ENCODE measurements around the gene PGA5.
A peak's percentile ranks its signal among the peaks of the same experiment; 100 is the strongest.

The PGA5 gene

DNA sequence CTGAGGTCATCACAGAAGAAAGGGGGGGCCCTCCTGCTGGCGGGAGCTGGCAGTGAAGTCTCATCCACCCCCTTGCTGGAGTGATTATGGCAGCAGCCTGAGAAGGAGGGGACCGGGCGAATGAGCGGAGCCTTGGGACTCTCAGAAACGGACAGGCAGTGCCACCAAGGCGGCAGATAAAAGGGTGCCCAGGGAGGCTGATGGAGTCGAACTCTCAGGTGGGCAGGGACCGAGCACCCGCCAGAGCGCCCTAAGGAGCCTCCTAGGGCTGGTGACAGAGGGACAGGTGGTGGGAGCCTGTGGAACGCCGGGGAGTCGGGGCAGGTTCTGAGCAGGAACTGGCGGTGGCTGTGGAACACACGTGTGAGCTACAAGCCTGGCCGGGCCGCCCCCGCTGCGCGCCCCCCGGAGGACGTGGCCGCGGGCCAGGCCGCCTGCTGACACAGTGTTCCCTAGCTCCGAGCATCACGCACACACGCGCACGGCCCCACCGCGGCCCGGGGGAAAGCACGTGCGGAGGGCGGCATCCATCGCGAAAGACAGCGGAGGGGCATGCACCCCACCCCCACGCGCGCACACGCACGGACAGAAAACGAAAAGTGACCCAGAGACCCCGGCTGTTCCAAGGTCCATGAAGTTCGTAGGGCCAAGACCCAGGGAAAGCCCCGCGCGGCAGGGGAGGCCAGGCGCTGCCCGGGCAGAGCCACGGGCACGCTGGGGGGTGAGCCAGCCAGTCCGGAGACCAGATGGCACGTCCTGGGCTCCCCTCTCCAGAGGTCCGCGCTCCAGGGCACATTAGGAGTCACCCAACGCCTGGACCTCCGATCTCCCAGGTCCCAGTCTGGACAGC, 53.1 kb downstream of the PGA5 start:
- DNase-seq (ENCODE audit: low read depth in 1 of 2, low spot score in 1 of 2), result peak in 1 of 2 donors; percentile 5

DNA sequence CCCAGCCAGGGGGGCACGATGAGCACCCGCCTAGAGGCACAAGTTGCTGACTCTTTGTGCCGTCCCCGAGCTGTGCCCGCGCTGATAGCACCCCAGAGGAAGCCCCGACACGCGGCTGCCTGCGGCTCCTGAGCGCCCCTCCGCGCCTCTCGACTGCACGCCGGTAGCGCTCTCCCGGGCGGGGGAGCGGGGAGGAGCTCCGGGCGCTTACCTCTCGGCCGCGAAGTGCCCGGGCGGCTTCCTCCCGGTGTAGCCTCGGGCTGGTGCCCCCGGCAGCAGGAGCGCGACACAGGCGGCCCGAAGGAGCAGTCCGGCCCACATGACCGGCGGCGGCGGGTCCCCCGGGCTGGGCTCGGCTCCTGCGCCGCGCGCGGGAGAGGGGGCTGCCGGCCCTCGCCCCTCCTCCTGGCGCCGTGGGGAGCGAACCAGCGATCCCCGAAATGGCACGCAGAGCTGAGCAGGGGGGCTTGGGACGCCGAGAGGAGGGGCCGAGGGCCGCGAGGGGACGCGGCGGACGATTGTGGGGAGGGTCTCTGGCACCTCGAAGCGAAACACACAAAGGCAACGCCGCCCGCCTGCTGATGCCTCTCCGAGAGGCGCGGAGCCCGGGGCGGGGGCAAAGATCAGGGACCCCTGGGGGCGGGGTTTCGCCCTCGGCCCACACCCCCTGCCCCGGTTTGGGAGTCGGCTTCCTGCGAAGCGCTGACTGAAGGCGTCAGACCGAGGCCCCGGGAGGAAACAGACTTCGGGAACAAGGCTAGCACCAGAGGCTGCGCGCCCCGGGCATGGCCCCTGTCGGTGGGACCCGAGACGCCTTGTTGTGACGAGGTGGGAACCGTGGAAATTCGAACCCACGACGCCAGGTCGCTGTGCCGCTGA, 54.0 kb downstream of the PGA5 start, which contains the start of gene VWCE:
Gene VWCE (minus strand): TSS at position 600 of the 879 bp plus-strand sequence. CDS start 279 bp downstream, at position 321.
- DNase-seq (ENCODE audit: low read depth in 1 of 2, low spot score in 1 of 2), result peak; percentile 20 to 40

DNA sequence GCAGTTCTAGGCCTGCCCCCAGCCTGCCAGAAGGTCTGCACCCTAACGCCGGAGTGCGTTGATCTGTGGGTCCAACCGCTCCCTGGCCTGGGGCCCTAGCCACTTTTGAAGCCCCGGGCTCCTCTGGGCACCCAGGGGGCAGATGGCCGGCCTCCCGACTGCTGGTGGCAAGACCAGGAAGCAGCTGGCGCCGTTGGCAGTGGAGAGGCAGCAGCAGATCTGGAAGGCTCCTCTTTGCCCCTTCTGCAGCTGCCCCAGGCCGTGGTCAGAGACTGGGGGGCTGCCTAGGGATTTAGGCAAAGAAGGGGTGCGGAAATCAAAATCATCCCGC, 54.6 kb downstream of the PGA5 start:
- DNase-seq (ENCODE audit: low read depth in 1 of 2, low spot score in 1 of 2), result no peak

DNA sequence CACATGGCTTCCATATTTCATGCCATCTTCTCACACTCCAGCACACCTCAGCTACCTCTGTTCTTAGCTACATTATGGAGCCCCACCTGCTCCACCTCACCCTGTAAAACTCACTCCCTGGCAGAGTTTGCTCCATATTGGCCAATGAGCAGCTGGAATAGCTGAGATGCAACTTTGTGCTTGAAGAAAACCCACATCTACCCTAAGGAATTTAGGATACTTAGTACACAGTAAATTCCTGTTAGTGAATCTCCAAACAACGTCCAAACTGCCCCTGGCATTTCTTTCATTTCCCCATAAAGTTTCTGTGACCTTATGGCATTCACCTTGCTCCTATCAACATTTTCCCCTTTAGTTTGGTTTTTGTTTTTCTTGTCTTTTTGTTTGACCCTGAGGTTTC, 56.4 kb downstream of the PGA5 start:
- DNase-seq (ENCODE audit: low read depth in 1 of 2, low spot score in 1 of 2), result no peak

DNA sequence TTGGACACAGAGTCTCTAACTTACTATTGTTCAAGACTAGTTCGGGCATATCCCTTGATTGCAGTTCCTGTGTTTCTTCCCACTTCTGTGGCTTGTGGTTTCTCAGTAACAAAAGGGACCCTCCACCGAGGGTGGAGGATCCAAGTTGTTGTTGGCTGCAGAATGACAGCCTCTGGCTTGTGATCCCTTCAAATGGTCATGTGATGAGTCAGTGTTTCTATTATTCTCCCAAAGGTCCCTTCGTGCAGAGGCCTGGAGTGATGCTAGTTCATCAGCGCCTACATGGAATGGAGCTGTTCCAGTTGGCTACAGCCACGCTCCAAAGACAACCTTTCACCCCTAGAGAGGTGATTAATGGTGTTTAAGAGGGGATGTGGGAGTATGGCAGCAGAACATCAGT, 56.8 kb downstream of the PGA5 start:
- no peak for DNase-seq (ENCODE audit: low read depth in 1 of 2, low spot score in 1 of 2)

DNA sequence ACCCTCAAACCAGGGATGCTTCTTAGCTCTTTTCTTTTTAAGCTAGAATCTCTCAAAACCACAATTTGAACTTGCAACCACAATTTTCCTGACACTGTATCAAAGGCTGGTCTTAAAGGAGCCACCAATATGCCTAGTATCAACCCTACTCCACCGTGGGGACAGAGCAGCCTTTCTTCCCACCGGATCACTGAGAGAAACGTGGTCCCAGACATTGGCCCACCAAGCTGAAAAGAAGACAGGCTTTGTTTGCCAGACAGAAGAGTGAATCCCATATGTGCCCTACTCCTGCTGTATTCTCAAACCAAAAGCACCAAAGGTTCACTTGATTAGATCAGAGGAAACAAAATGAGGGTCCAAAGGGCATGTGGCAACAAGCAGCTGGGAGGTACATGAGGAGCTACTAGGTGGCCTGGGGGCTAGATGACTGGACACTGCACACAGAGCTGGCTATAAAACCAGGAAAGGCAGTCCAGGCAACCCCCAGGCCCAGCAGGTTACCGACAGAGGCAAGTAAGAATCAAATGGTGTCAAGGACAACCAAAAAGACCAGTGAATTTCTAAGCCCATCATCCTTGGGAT, 57.8 kb downstream of the PGA5 start:
- no peak for DNase-seq (ENCODE audit: low read depth in 1 of 2, low spot score in 1 of 2)

All from activated T-helper 1 cell treated with anti-CD3 and anti-CD28 coated beads, Interleukin-2, amount 50 U/mL, for 16 hours (primary cell).